H1 (cell line): ENCODE results near the gene KLK6.
A peak's percentile ranks its signal among the peaks of the same experiment; 100 is the strongest.

ENCODE experiments used
- CEBPB ChIP-seq: IDR thresholded peaks from 2 replicates; pipeline ENCODE4 v1.6.1; 2012; ENCODE audit warnings: low read depth, low read length
- EP300 ChIP-seq, 2 experiments: IDR thresholded peaks; 1 replicate in 1 of 2; 2 replicates in 1 of 2; pipeline ENCODE4 v1.6.1; 2011 to 2012; ENCODE audit warnings: low read depth in 2 of 2, low read length in 2 of 2, mild to moderate bottlenecking in 2 of 2, borderline replicate concordance in 1 of 2, inconsistent platforms in 1 of 2, moderate library complexity in 1 of 2
- EZH2 ChIP-seq: fragments of 200-600 bp; sonication (generic); IDR thresholded peaks from 2 replicates; pipeline ENCODE4 v1.7.1; 2012; ENCODE audit warnings: low read depth, mild to moderate bottlenecking, moderate library complexity, low read length, inconsistent platforms; ENCODE audit not compliant: severe bottlenecking
- JUND ChIP-seq: IDR thresholded peaks from 2 replicates; pipeline ENCODE4 v1.6.1; 2011; ENCODE audit warnings: mild to moderate bottlenecking, improper control_type of control experiment, low read length
- POLR2AphosphoS5 ChIP-seq: IDR thresholded peaks from 2 replicates; pipeline ENCODE4 v1.6.1; 2011; ENCODE audit warnings: low read depth, low read length
- SIRT6 ChIP-seq: IDR thresholded peaks from one replicate; pipeline ENCODE4 v1.7.1; 2012; ENCODE audit warnings: low read length, inconsistent platforms
- SP1 ChIP-seq: IDR thresholded peaks from 2 replicates; pipeline ENCODE4 v1.6.1; 2011; ENCODE audit warnings: low read depth, low read length
- TEAD4 ChIP-seq: IDR thresholded peaks from 2 replicates; pipeline ENCODE4 v1.6.1; 2012; ENCODE audit warnings: low read depth, low read length, inconsistent platforms, mixed read lengths
- TF ChIP-seq, protein P1 (sequence below), 3 experiments: IDR thresholded peaks; 1 replicate in 2 of 3; 2 replicates in 1 of 3; pipeline versions ENCODE4 v1.5.1 to v1.6.1; 2011; ENCODE audit warnings: low read length in 3 of 3, mild to moderate bottlenecking in 3 of 3, inconsistent platforms in 2 of 3, low read depth in 1 of 3, moderate library complexity in 1 of 3; ENCODE audit not compliant: insufficient read depth in 1 of 3; ENCODE audit errors: control extremely low read depth in 1 of 3
- TF ChIP-seq, protein P2 (sequence below): IDR thresholded peaks from 2 replicates; pipeline ENCODE4 v1.6.1; 2012; ENCODE audit warnings: inconsistent platforms

GRCh38 chr19:50994129-50994528 lies 24.7 kb upstream of the KLK6 start:
- TF ChIP-seq EP300 (IDR thresholded peaks at IDR 0.05; ENCODE audit: borderline replicate concordance in 1 of 2, low read depth in 2 of 2, low read length in 2 of 2) (no peak), TEAD4 (no peak), POLR2AphosphoS5 (no peak), SIRT6 (no peak), EZH2 (no peak), JUND (no peak), CEBPB (no peak), SP1 (peak; percentile 80)
- TF ChIP-seq, protein P1, sequence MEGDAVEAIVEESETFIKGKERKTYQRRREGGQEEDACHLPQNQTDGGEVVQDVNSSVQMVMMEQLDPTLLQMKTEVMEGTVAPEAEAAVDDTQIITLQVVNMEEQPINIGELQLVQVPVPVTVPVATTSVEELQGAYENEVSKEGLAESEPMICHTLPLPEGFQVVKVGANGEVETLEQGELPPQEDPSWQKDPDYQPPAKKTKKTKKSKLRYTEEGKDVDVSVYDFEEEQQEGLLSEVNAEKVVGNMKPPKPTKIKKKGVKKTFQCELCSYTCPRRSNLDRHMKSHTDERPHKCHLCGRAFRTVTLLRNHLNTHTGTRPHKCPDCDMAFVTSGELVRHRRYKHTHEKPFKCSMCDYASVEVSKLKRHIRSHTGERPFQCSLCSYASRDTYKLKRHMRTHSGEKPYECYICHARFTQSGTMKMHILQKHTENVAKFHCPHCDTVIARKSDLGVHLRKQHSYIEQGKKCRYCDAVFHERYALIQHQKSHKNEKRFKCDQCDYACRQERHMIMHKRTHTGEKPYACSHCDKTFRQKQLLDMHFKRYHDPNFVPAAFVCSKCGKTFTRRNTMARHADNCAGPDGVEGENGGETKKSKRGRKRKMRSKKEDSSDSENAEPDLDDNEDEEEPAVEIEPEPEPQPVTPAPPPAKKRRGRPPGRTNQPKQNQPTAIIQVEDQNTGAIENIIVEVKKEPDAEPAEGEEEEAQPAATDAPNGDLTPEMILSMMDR (IDR thresholded peaks at IDR 0.05; ENCODE audit: control extremely low read depth in 1 of 3, insufficient read depth in 1 of 3, low read depth in 1 of 3, low read length in 3 of 3), result no peak
- TF ChIP-seq, protein P2, sequence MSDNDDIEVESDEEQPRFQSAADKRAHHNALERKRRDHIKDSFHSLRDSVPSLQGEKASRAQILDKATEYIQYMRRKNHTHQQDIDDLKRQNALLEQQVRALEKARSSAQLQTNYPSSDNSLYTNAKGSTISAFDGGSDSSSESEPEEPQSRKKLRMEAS, result no peak
